GM23338 (cell line): Measurements from ENCODE around the gene CFAP57. TPM values are rescaled to one million over a fixed set of nuclear protein-coding genes. Genes with fewer than 3 reads are reported as not detected.

ENCODE experiments used
- ATAC-seq: fragments of 200-7000 bp; cut with Tn5 transposase; 3 replicates; pipeline ENCODE4 v1.9.1; 2020
- DNase-seq: peaks from one replicate; pipeline ENCODE4 v3.0.0-alpha.2; 2015; ENCODE audit warnings: low spot score
- H2AFZ ChIP-seq: fragments of 200-600 bp; sonication (generic); 2 replicates; pipeline ENCODE4 v1.8.0; 2016; ENCODE audit warnings: antibody characterized with exemption, mild to moderate bottlenecking, moderate library complexity
- H3F3A ChIP-seq: fragments of 200-600 bp; sonication (generic); replicated peaks from 2 replicates; pipeline ENCODE4 v1.8.0; 2017; ENCODE audit warnings: antibody characterized with exemption, mixed run types, low read depth
- H3K27ac ChIP-seq: fragments of 200-600 bp; sonication (generic); 2 replicates; pipeline ENCODE4 v1.6.1; 2016; ENCODE audit warnings: low read depth
- H3K27me3 ChIP-seq: fragments of 200-600 bp; sonication (generic); 2 replicates; pipeline ENCODE4 v1.8.0; 2016; ENCODE audit warnings: mild to moderate bottlenecking, mixed run types, moderate library complexity; ENCODE audit not compliant: insufficient read depth
- H3K36me3 ChIP-seq: fragments of 200-600 bp; sonication (generic); 2 replicates; pipeline ENCODE4 v1.8.0; 2016; ENCODE audit warnings: mild to moderate bottlenecking; ENCODE audit not compliant: insufficient read depth
- H3K4me1 ChIP-seq: fragments of 200-600 bp; sonication (generic); 2 replicates; pipeline ENCODE4 v1.8.0; 2016; ENCODE audit warnings: mild to moderate bottlenecking, moderate library complexity; ENCODE audit not compliant: insufficient read depth
- H3K4me2 ChIP-seq: fragments of 200-600 bp; sonication (generic); 2 replicates; pipeline ENCODE4 v1.7.1; 2017; ENCODE audit warnings: mixed run types
- H3K4me3 ChIP-seq: fragments of 200-600 bp; sonication (generic); 2 replicates; pipeline ENCODE4 v1.6.1; 2016; ENCODE audit warnings: mixed run types
- H3K79me2 ChIP-seq: fragments of 200-600 bp; sonication (generic); replicated peaks from 2 replicates; pipeline ENCODE4 v1.8.0; 2017; ENCODE audit warnings: mild to moderate bottlenecking; ENCODE audit not compliant: insufficient read depth
- H3K9me2 ChIP-seq: fragments of 200-600 bp; sonication (generic); 2 replicates; pipeline ENCODE4 v1.8.0; 2017; ENCODE audit not compliant: insufficient read depth
- H4K20me1 ChIP-seq: fragments of 200-600 bp; sonication (generic); replicated peaks from 2 replicates; pipeline ENCODE4 v1.8.0; 2017; ENCODE audit warnings: mild to moderate bottlenecking; ENCODE audit not compliant: insufficient read depth
- H3K27ac Mint-ChIP-seq: 2 replicates; pipeline ENCODE4 v1.8.0; 2020; ENCODE audit warnings: inconsistent platforms, mild to moderate bottlenecking, moderate library complexity, mixed read lengths
- H3K27me3 Mint-ChIP-seq: 3 replicates; pipeline ENCODE4 v1.8.0; 2022; ENCODE audit warnings: low read depth, mild to moderate bottlenecking, moderate library complexity, mixed read lengths, inconsistent platforms; ENCODE audit not compliant: insufficient read depth, poor library complexity
- H3K36me3 Mint-ChIP-seq: 3 replicates; pipeline ENCODE4 v1.8.0; 2021; ENCODE audit warnings: low read depth, mild to moderate bottlenecking, inconsistent platforms, moderate library complexity, mixed read lengths
- H3K4me1 Mint-ChIP-seq: 3 replicates; pipeline ENCODE4 v1.8.0; 2020; ENCODE audit warnings: mild to moderate bottlenecking, inconsistent platforms, mixed read lengths
- H3K4me3 Mint-ChIP-seq: 3 replicates; pipeline ENCODE4 v1.8.0; 2021; ENCODE audit warnings: moderate library complexity, mild to moderate bottlenecking, inconsistent platforms, mixed read lengths
- H3K9me3 Mint-ChIP-seq: 3 replicates; pipeline ENCODE4 v1.8.0; 2020; ENCODE audit warnings: moderate library complexity, mild to moderate bottlenecking, inconsistent platforms, mixed read lengths
- CREB1 ChIP-seq: fragments of 250-450 bp; sonication (Bioruptor Pico); IDR thresholded peaks from 2 replicates; pipeline ENCODE4 v1.5.0; 2020; ENCODE audit warnings: low read depth, mild to moderate bottlenecking, moderate library complexity
- EZH2 ChIP-seq: fragments of 200-600 bp; sonication (generic); IDR thresholded peaks from one replicate; pipeline ENCODE4 v1.8.0; 2017; ENCODE audit warnings: antibody characterized with exemption, mild to moderate bottlenecking, low read depth; ENCODE audit not compliant: unreplicated experiment
- EZH2phosphoT487 ChIP-seq: fragments of 200-600 bp; sonication (generic); IDR thresholded peaks from one replicate; pipeline ENCODE4 v1.8.1; 2018; ENCODE audit warnings: antibody characterized with exemption; ENCODE audit not compliant: unreplicated experiment
- JUNB ChIP-seq: IDR thresholded peaks from one replicate; pipeline ENCODE4 v1.6.1; 2016; ENCODE audit warnings: antibody characterized with exemption; ENCODE audit not compliant: unreplicated experiment
- NANOG ChIP-seq: IDR thresholded peaks from 2 replicates; pipeline ENCODE4 v1.6.1; 2016; ENCODE audit warnings: antibody characterized with exemption, borderline replicate concordance
- POLR2AphosphoS5 ChIP-seq: IDR thresholded peaks from 2 replicates; pipeline ENCODE4 v1.6.1; 2016; ENCODE audit warnings: antibody characterized with exemption, low read depth
- STAT1 ChIP-seq: IDR thresholded peaks from one replicate; pipeline ENCODE4 v1.6.1; 2016; ENCODE audit warnings: antibody characterized with exemption; ENCODE audit not compliant: unreplicated experiment
- ZNF114 ChIP-seq: fragments of 250-450 bp; sonication (Bioruptor Pico); IDR thresholded peaks from 2 replicates; pipeline ENCODE4 v1.5.0; 2020; ENCODE audit warnings: mild to moderate bottlenecking, moderate library complexity
- ZNF331 ChIP-seq: fragments of 250-450 bp; sonication (Bioruptor Pico); IDR thresholded peaks from 2 replicates; pipeline ENCODE4 v1.5.0; 2020; ENCODE audit warnings: low read depth, mild to moderate bottlenecking, moderate library complexity
- ZNF462 ChIP-seq: fragments of 250-450 bp; sonication (Bioruptor Pico); IDR thresholded peaks from 2 replicates; pipeline ENCODE4 v1.5.0; 2020; ENCODE audit warnings: mild to moderate bottlenecking, moderate library complexity
- polyA plus RNA-seq: library from polyadenylated mRNA; unstranded; fragments of >200 nt; fragmentation: Nextera tagmentation; extraction: Ambion mirVana; gene quantifications from 2 replicates; pipeline ENCODE4 v1.2.1, GENCODE V29; 2016
- total RNA-seq: library from RNA; depleted of rRNA; stranded (reverse); fragments of >200 nt; shearing (Covaris generic); gene quantifications from 2 replicates; pipeline ENCODE4 v1.2.3, GENCODE V29; 2014
- TF ChIP-seq, protein P1 (sequence below), 2 experiments: fragments of 200-600 bp in 1 of 2; sonication (generic) in 1 of 2; conservative IDR thresholded peaks; 2 replicates each; pipeline versions ENCODE4 v1.5.1 to v1.6.1; 2016 to 2017; ENCODE audit warnings: antibody characterized with exemption in 2 of 2, low read depth in 2 of 2, mild to moderate bottlenecking in 2 of 2, moderate library complexity in 1 of 2
- TF ChIP-seq, protein P2 (sequence below): IDR thresholded peaks from 2 replicates; pipeline ENCODE4 v1.6.1; 2016; ENCODE audit warnings: antibody characterized with exemption
- TF ChIP-seq, protein P3 (sequence below): IDR thresholded peaks from one replicate; pipeline ENCODE4 v1.6.1; 2018; ENCODE audit warnings: antibody characterized with exemption; ENCODE audit not compliant: unreplicated experiment

CFAP57 gene
- total and polyA plus RNA-seq, 2 experiments from 2014 or later, result 0.37 to 0.38 TPM

- Histone ChIP-seq H3K79me2 (no peaks in the 10 kb centered on the region), H3K27ac (no peak within 1 kb of the TSS), H2AFZ (peak within 1 kb of the TSS; percentile 90), H3K4me2 (no peak within 1 kb of the TSS), H3K4me3 (no peak within 1 kb of the TSS), H3K4me1 (peaks cover 24% of the 10 kb centered on the region), H3K9me2 (no peaks in the 10 kb centered on the region), H3K36me3 (no peaks in the 10 kb centered on the region), H3F3A (no peaks in the 10 kb centered on the region), H4K20me1 (no peaks in the 10 kb centered on the region), H3K27me3 (no peaks in the 10 kb centered on the region)
- Mint-ChIP-seq H3K27ac (no peak within 1 kb of the TSS; the same call in 1 of the 2 replicates), H3K36me3 (no peaks in the 10 kb centered on the region), H3K4me3 (no peak within 1 kb of the TSS), H3K27me3 (peaks cover 10% of the 10 kb centered on the region), H3K4me1 (peaks cover 42% of the 10 kb centered on the region), H3K9me3 (no peaks in the 10 kb centered on the region)
- DNase-seq (no peak), ATAC-seq (no peak; the same call in 2 of the 3 replicates)
- TF ChIP-seq ZNF331 (CRISPR knock-in tag) (no peak), NANOG (no peak), CREB1 (CRISPR knock-in tag) (no peak), JUNB (no peak), STAT1 (no peak), EZH2phosphoT487 (no peak), ZNF114 (no peak), EZH2 (no peak), POLR2AphosphoS5 (no peak), ZNF462 (CRISPR knock-in tag) (no peak)
- TF ChIP-seq, protein P1, sequence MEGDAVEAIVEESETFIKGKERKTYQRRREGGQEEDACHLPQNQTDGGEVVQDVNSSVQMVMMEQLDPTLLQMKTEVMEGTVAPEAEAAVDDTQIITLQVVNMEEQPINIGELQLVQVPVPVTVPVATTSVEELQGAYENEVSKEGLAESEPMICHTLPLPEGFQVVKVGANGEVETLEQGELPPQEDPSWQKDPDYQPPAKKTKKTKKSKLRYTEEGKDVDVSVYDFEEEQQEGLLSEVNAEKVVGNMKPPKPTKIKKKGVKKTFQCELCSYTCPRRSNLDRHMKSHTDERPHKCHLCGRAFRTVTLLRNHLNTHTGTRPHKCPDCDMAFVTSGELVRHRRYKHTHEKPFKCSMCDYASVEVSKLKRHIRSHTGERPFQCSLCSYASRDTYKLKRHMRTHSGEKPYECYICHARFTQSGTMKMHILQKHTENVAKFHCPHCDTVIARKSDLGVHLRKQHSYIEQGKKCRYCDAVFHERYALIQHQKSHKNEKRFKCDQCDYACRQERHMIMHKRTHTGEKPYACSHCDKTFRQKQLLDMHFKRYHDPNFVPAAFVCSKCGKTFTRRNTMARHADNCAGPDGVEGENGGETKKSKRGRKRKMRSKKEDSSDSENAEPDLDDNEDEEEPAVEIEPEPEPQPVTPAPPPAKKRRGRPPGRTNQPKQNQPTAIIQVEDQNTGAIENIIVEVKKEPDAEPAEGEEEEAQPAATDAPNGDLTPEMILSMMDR (conservative IDR thresholded peaks at IDR 0.05; ENCODE audit: low read depth in 2 of 2), result no peak
- TF ChIP-seq, protein P2, sequence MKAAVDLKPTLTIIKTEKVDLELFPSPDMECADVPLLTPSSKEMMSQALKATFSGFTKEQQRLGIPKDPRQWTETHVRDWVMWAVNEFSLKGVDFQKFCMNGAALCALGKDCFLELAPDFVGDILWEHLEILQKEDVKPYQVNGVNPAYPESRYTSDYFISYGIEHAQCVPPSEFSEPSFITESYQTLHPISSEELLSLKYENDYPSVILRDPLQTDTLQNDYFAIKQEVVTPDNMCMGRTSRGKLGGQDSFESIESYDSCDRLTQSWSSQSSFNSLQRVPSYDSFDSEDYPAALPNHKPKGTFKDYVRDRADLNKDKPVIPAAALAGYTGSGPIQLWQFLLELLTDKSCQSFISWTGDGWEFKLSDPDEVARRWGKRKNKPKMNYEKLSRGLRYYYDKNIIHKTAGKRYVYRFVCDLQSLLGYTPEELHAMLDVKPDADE, result no peak
- TF ChIP-seq, protein P3, sequence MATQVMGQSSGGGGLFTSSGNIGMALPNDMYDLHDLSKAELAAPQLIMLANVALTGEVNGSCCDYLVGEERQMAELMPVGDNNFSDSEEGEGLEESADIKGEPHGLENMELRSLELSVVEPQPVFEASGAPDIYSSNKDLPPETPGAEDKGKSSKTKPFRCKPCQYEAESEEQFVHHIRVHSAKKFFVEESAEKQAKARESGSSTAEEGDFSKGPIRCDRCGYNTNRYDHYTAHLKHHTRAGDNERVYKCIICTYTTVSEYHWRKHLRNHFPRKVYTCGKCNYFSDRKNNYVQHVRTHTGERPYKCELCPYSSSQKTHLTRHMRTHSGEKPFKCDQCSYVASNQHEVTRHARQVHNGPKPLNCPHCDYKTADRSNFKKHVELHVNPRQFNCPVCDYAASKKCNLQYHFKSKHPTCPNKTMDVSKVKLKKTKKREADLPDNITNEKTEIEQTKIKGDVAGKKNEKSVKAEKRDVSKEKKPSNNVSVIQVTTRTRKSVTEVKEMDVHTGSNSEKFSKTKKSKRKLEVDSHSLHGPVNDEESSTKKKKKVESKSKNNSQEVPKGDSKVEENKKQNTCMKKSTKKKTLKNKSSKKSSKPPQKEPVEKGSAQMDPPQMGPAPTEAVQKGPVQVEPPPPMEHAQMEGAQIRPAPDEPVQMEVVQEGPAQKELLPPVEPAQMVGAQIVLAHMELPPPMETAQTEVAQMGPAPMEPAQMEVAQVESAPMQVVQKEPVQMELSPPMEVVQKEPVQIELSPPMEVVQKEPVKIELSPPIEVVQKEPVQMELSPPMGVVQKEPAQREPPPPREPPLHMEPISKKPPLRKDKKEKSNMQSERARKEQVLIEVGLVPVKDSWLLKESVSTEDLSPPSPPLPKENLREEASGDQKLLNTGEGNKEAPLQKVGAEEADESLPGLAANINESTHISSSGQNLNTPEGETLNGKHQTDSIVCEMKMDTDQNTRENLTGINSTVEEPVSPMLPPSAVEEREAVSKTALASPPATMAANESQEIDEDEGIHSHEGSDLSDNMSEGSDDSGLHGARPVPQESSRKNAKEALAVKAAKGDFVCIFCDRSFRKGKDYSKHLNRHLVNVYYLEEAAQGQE, result no peak
Observed at GRCh38 chr1:43300378-43301094, 128.4 kb downstream of the CFAP57 start, which contains the start of gene TIE1. Gene TIE1, plus strand, starts transcription at chr1:43300982. Its CDS starts 90 bp downstream, at chr1:43301072.
